Prostate gland (tissue), 2 donors: ENCODE data around the gene PM20D1. TPM values are rescaled to one million over a fixed set of nuclear protein-coding genes. Genes with fewer than 3 reads are reported as not detected.
A peak's percentile ranks its signal among the peaks of the same experiment; 100 is the strongest.
"Not testable (repeated sequence)": the region's sequence is repeated elsewhere in the genome, so short reads cannot be mapped to it uniquely, and the experiment has no call there.

Experiments
- DNase-seq: peaks from one replicate; pipeline ENCODE4 v3.0.0-alpha.2; 2019; ENCODE audit warnings: low spot score
- H3K27ac ChIP-seq, 2 donors: fragments of 200-600 bp; sonication (generic); 2 replicates each; pipeline ENCODE4 v1.5.1; 2017 to 2019
- H3K27me3 ChIP-seq: fragments of 200-600 bp; sonication (generic); replicated peaks from 2 replicates; pipeline ENCODE4 v1.5.1; 2019; ENCODE audit not compliant: insufficient read depth
- H3K36me3 ChIP-seq, 2 donors: fragments of 200-600 bp; sonication (generic); 1 replicate in 1 of 2; 2 replicates in 1 of 2; pipeline versions ENCODE4 v1.5.1 to v1.8.1; 2017 to 2019
- H3K4me1 ChIP-seq: fragments of 200-600 bp; sonication (generic); replicated peaks from 2 replicates; pipeline ENCODE4 v1.5.1; 2019
- H3K4me3 ChIP-seq, 2 donors: fragments of 200-600 bp; sonication (generic); 2 replicates each; pipeline ENCODE4 v1.5.1; 2017 to 2019
- H3K9me3 ChIP-seq: fragments of 200-600 bp; sonication (generic); 2 replicates; pipeline ENCODE4 v1.5.1; 2017
- POLR2A ChIP-seq: fragments of 450-650 bp; IDR thresholded peaks from one replicate; pipeline ENCODE4 v1.6.1; 2016; ENCODE audit warnings: antibody characterized with exemption, mild to moderate bottlenecking
- POLR2AphosphoS5 ChIP-seq: sonication (generic); formaldehyde crosslinking; IDR thresholded peaks from one replicate; pipeline ENCODE4 v1.6.1; 2017; ENCODE audit warnings: antibody characterized with exemption
- WGBS: methylation state at CpG from one replicate; pipeline ENCODE4 v1.1.5; 2018; 5-methylcytosine and 5-hydroxymethylcytosine counted together
- intact Hi-C: fragments of 100-400 bp; cut with DNase I; formaldehyde crosslinking; loops from one replicate; pipeline ENCODE4 v1.14.2; 2022
- total RNA-seq, 2 donors: library from RNA; depleted of rRNA; stranded (reverse); fragments of >200 nt; gene quantifications; one replicate each; pipeline ENCODE4 v1.1.0, GENCODE V29; 2016
- TF ChIP-seq, protein P1 (sequence below), 4 experiments: fragments of 200-600 bp in 2 of 4; fragments of 450-650 bp in 2 of 4; sonication (generic) in 2 of 4; IDR thresholded peaks; 1 replicate in 3 of 4; 2 replicates in 1 of 4; pipeline ENCODE4 v1.5.1; 2016 to 2019; ENCODE audit warnings: antibody characterized with exemption in 4 of 4, mild to moderate bottlenecking in 2 of 4, moderate library complexity in 2 of 4

The PM20D1 gene, protein sequence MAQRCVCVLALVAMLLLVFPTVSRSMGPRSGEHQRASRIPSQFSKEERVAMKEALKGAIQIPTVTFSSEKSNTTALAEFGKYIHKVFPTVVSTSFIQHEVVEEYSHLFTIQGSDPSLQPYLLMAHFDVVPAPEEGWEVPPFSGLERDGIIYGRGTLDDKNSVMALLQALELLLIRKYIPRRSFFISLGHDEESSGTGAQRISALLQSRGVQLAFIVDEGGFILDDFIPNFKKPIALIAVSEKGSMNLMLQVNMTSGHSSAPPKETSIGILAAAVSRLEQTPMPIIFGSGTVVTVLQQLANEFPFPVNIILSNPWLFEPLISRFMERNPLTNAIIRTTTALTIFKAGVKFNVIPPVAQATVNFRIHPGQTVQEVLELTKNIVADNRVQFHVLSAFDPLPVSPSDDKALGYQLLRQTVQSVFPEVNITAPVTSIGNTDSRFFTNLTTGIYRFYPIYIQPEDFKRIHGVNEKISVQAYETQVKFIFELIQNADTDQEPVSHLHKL
- not detected for total RNA-seq

DNA sequence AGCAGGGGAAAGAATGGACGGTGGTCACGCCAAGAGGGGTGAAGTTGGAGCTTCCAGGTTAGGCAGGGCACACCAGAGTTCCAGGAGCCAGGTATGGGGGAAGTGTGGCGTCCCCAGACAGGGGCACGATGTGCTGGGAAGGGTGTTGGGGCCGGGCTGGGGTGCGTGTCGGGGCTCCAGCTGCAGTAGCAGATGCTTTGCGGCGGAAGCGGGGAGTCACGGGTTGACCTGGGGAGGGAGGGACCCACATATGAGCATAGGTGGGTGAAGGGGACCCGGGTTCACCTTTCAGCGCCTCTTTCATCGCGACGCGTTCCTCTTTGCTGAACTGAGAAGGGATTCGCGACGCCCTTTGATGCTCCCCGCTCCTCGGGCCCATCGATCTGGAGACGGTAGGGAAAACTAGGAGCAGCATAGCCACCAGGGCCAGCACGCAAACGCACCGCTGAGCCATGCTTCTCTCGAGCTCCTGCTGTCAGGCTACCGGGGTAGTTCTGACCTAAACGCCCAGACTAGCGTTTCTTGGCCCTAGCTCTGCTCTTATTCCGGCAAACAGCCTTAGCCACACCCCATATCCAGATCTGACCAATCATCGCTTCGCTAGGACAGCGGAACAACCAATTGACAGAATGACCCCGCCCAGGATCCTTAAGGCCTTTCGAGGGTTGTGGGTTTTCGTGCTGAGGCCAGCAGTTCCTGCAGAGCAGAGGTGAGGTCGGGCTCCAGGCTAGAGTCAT is at the start of gene PM20D1:
Gene PM20D1 (minus strand): TSS at position 514 of the 737 bp plus-strand sequence. CDS start 60 bp downstream, at position 454.
- intact Hi-C loops: no loop called here
- 65% methylated on average over 39 of the region's 39 CpGs for WGBS
- no peaks in the 10 kb centered on the region for H3K27me3 ChIP-seq
- no peak within 1 kb of the TSS for H3K4me3 ChIP-seq
- H3K9me3 ChIP-seq: no peaks in the 10 kb centered on the region
- DNase-seq: peak; percentile 14
- H3K36me3 ChIP-seq: no peaks in the 10 kb centered on the region
- no peak within 1 kb of the TSS for H3K27ac ChIP-seq
- TF ChIP-seq POLR2A: peak; percentile 11
- TF ChIP-seq POLR2AphosphoS5: peak; percentile 37
- TF ChIP-seq, protein P1, sequence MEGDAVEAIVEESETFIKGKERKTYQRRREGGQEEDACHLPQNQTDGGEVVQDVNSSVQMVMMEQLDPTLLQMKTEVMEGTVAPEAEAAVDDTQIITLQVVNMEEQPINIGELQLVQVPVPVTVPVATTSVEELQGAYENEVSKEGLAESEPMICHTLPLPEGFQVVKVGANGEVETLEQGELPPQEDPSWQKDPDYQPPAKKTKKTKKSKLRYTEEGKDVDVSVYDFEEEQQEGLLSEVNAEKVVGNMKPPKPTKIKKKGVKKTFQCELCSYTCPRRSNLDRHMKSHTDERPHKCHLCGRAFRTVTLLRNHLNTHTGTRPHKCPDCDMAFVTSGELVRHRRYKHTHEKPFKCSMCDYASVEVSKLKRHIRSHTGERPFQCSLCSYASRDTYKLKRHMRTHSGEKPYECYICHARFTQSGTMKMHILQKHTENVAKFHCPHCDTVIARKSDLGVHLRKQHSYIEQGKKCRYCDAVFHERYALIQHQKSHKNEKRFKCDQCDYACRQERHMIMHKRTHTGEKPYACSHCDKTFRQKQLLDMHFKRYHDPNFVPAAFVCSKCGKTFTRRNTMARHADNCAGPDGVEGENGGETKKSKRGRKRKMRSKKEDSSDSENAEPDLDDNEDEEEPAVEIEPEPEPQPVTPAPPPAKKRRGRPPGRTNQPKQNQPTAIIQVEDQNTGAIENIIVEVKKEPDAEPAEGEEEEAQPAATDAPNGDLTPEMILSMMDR (IDR thresholded peaks at IDR 0.05): no peak
- no peaks in the 10 kb centered on the region for H3K4me1 ChIP-seq

DNA sequence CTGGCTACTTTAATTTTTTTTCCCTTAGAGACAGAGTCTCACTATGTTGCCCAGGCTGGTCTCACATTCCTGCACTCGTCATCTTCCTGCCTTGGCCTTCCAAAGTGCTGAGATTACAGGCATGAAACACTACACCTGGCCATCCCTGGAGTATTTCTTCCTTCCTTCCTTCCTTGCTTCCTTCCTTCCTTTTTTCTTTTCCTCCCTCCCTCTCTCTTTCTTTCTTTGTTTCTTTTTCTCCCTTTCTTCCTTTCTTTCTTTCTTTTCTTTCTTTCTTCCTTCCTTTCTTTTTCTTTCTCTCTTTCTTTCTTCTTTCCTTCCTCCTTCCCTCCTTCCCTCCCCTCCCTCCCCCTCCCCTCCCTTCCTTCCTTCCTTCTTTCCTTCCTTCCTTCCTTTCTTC is 46.4 kb upstream of the PM20D1 start:
- intact Hi-C loops: no loop called here
- no peak for DNase-seq

DNA sequence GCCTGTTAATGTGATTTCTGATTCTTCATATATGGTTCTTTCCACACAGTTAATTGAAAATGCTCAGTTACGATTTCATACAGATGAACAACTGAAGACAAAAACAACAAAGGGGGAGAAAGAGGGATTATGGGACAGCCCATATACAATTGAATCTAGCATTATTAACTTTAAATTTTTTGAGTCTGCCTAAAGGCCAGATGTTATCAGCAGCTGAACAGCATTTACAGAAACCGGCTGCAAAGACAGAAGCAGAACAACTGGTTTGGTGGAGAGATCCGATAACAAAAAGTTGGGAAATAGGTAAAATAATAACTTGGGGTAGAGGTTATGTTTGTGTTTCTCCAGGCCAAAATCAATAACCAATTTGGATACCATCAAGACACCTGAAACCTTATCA is 44.2 kb upstream of the PM20D1 start:
- H3K9me3 ChIP-seq, DNase-seq, intact Hi-C loops, H3K27me3 ChIP-seq, H3K27ac ChIP-seq, H3K4me3 ChIP-seq, H3K4me1 ChIP-seq, H3K36me3 ChIP-seq: not testable (repeated sequence)
- WGBS: 57% methylated on average over 3 of the region's 3 CpGs

More for the DNA sequence above, 46.4 kb upstream of the PM20D1 start:
- Histone ChIP-seq H3K27ac (no peak overlapping the region), H3K4me3 (no peak overlapping the region), H3K4me1 (no peaks in the 10 kb centered on the region), H3K36me3 (no peaks in the 10 kb centered on the region), H3K27me3 (no peaks in the 10 kb centered on the region), H3K9me3 (no peaks in the 10 kb centered on the region)
- TF ChIP-seq, protein P1 (IDR thresholded peaks at IDR 0.05): no peak
- TF ChIP-seq POLR2AphosphoS5: no peak
- TF ChIP-seq POLR2A: no peak
- WGBS: 72% methylated on average over 1 of the region's 1 CpG

DNA sequence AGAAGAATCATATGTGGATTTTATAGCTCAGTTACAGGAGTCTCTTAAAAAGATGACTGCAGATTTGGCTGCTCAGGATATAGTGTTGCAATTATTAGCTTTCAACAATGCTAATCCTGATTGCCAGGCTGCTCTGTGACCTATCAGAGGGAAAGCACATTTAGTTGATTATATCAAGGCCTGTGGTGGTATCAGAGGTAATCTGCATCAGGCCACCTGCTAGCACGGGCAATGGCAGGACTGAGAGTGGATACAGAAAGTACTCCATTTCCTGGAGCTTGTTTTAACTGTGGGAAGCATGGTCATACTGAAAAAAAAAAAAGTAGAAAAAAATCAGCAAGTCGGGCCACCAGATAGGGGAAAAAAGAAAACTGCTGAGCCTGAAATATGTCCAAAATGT is 42.2 kb upstream of the PM20D1 start:
- H3K4me1 ChIP-seq, intact Hi-C loops, H3K9me3 ChIP-seq, H3K27ac ChIP-seq, H3K4me3 ChIP-seq, H3K36me3 ChIP-seq, DNase-seq, H3K27me3 ChIP-seq: not testable (repeated sequence)
- 42% methylated on average over 2 of the region's 2 CpGs for WGBS

DNA sequence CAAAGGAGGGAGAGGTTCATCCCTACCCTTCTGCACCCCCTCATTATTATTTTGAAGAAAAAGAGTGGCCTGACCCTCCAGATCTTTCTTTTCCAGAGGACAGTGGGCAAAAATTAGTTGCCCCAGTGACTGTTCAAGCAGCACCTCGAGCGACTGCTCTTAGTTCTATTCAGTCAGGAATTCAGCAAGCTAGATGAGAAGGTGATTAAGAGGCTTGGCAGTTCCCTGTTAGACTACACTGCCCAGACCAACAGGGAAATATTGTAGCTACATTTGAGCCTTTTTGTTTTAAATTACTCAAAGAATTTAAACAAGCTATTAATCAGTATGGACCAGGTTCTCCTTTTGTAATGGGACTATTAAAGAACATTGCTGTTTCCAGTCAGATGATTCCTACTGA is 41.5 kb upstream of the PM20D1 start:
- H3K4me3 ChIP-seq, H3K27ac ChIP-seq, DNase-seq, intact Hi-C loops, H3K27me3 ChIP-seq, H3K4me1 ChIP-seq, H3K9me3 ChIP-seq, H3K36me3 ChIP-seq: not testable (repeated sequence)
- 91% methylated on average over 2 of the region's 2 CpGs for WGBS

DNA sequence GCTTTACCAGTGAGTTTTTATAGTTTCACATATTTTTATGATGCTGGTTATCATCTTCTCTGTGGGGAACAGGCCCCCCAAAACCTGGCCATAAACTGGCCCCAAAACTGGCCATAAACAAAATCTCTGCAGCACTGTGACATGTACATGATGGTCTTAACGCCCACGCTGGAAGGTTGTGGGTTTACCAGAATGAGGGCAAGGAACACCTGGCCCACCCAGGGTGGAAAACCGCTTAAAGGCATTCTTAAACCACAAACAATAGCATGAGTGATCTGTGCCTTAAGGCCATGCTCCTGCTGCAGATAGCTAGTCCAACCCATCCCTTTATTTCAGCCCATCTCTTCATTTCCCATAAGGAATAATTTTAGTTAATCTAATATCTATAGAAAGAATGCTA is 40.7 kb upstream of the PM20D1 start:
- DNase-seq, H3K4me1 ChIP-seq, H3K27ac ChIP-seq, intact Hi-C loops, H3K9me3 ChIP-seq, H3K4me3 ChIP-seq, H3K36me3 ChIP-seq, H3K27me3 ChIP-seq: not testable (repeated sequence)
- 85% methylated on average over 3 of the region's 3 CpGs for WGBS

DNA sequence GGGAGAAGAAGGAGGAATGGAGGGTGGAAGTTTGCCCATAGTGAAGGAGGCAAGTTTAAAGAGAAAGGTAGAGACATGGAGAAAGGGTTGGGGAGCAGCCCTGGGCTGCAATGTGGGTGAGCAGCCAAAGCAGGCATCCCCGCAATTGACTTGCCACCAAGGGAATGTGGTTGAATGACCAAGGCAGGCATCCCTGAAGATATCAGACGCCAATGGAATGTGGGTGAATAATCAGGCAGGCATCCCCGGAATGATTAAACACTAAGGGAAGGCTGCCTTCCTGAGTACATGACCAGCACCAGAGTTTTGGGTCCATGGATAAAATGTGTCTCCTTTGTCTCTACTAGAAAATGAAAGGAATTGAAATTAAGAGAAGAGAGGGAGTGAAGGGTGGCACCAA is 39.8 kb upstream of the PM20D1 start:
- H3K4me1 ChIP-seq, H3K27me3 ChIP-seq, H3K27ac ChIP-seq, intact Hi-C loops, H3K36me3 ChIP-seq, DNase-seq, H3K9me3 ChIP-seq, H3K4me3 ChIP-seq: not testable (repeated sequence)
- WGBS: 90% methylated on average over 3 of the region's 3 CpGs

DNA sequence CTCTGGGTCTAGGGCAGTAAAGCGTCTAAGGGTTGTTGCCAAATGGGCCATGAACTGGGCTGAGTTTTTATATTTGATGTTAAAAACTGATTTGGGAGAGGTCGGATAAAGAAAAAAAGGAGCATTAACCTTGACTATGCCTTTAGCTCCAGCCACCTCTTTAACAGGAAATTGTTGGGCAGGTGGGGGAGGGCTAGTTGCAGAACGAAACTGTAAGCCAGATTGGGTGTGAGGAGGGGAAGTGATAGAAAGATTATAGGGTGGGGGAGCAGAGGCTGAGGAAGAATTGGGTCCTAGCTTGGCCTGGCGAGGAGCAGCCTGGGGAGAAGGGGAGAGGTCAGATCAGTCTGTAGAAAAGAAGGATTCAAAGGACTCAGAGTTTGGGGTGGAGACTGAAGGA is 39.1 kb upstream of the PM20D1 start:
- H3K36me3 ChIP-seq, H3K9me3 ChIP-seq, H3K27me3 ChIP-seq, H3K4me1 ChIP-seq, DNase-seq, H3K4me3 ChIP-seq, H3K27ac ChIP-seq, intact Hi-C loops: not testable (repeated sequence)
- 80% methylated on average over 4 of the region's 4 CpGs for WGBS
